Measurements from ENCODE around the gene RPL36AL. TPM values are rescaled to one million over a fixed set of nuclear protein-coding genes. Genes with fewer than 3 reads are reported as not detected.
"Not testable (repeated sequence)": the region's sequence is repeated elsewhere in the genome, so short reads cannot be mapped to it uniquely, and the experiment has no call there.

Gene RPL36AL
- total RNA-seq, 1 experiment from 2014 or later, result 165 TPM

GRCh38 chr14:49607583-49607982 lies 12.8 kb downstream of the RPL36AL start:
- no peak overlapping the region for H3K27ac ChIP-seq
- peaks cover 65% of the 10 kb centered on the region for H3K36me3 ChIP-seq
- H3K4me1 ChIP-seq (replicated peaks), result no peaks in the 10 kb centered on the region
- no peak for DNase-seq (ENCODE audit: low read depth in 1 of 2, low spot score in 2 of 2)
- H3K4me3 ChIP-seq, result no peak overlapping the region
- no peaks in the 10 kb centered on the region for H3K9me3 ChIP-seq (replicated peaks)
- H3K27me3 ChIP-seq (replicated peaks), result no peaks in the 10 kb centered on the region

- DNase-seq (ENCODE audit: low read depth in 1 of 2, low spot score in 2 of 2), result peak; percentile 86 to 94
- peak within 1 kb of the TSS; percentile 79 for H3K4me3 ChIP-seq
- no peaks in the 10 kb centered on the region for H3K4me1 ChIP-seq (replicated peaks)
Observed at GRCh38 chr14:49598485-49599300, 21.7 kb downstream of the RPL36AL start, which contains the start of gene LRR1. LRR1 (plus strand) TSS chr14:49598940; CDS start chr14:49599021, 81 bp downstream.

GRCh38 chr14:49598189-49598484 lies 22.3 kb downstream of the RPL36AL start:
- Histone ChIP-seq H3K9me3 (replicated peaks) (no peaks in the 10 kb centered on the region), H3K36me3 (peaks cover 31% of the 10 kb centered on the region), H3K27me3 (replicated peaks) (no peaks in the 10 kb centered on the region), H3K27ac (peak overlapping the region; percentile 92), H3K4me1 (replicated peaks) (peaks cover 3% of the 10 kb centered on the region; the same call in 1 of the 2 replicates), H3K4me3 (peak overlapping the region; percentile 79)
- no peak for DNase-seq (ENCODE audit: low read depth in 1 of 2, low spot score in 2 of 2)

More at GRCh38 chr14:49598485-49599300, 21.7 kb downstream of the RPL36AL start, which contains the start of gene LRR1:
- Histone ChIP-seq H3K9me3 (replicated peaks) (no peaks in the 10 kb centered on the region), H3K36me3 (peaks cover 34% of the 10 kb centered on the region), H3K27ac (peak within 1 kb of the TSS; percentile 92), H3K27me3 (replicated peaks) (no peaks in the 10 kb centered on the region)

- Histone ChIP-seq H3K9me3 (replicated peaks) (no peaks in the 10 kb centered on the region), H3K4me3 (no peak overlapping the region), H3K27me3 (replicated peaks) (no peaks in the 10 kb centered on the region), H3K27ac (no peak overlapping the region), H3K36me3 (peaks cover 12% of the 10 kb centered on the region), H3K4me1 (replicated peaks) (peaks cover 8% of the 10 kb centered on the region)
- no peak for DNase-seq (ENCODE audit: low read depth in 1 of 2, low spot score in 2 of 2)
Observed at GRCh38 chr14:49594347-49595091, 25.9 kb downstream of the RPL36AL start.

GRCh38 chr14:49593016-49593415 lies 27.4 kb downstream of the RPL36AL start:
- DNase-seq (ENCODE audit: low read depth in 1 of 2, low spot score in 2 of 2), result peak in 1 of 2 experiments; percentile 35
- no peak overlapping the region for H3K27ac ChIP-seq
- H3K9me3 ChIP-seq (replicated peaks), result no peaks in the 10 kb centered on the region
- H3K27me3 ChIP-seq (replicated peaks), result no peaks in the 10 kb centered on the region
- peaks cover 8% of the 10 kb centered on the region for H3K4me1 ChIP-seq (replicated peaks)
- H3K36me3 ChIP-seq, result no peaks in the 10 kb centered on the region
- no peak overlapping the region for H3K4me3 ChIP-seq

GRCh38 chr14:49589387-49589786 lies 31.0 kb downstream of the RPL36AL start:
- DNase-seq (ENCODE audit: low read depth in 1 of 2, low spot score in 2 of 2), result no peak
- H3K27me3 ChIP-seq (replicated peaks), result no peaks in the 10 kb centered on the region
- no peak overlapping the region for H3K4me3 ChIP-seq
- peaks cover 18% of the 10 kb centered on the region for H3K36me3 ChIP-seq
- H3K9me3 ChIP-seq (replicated peaks), result no peaks in the 10 kb centered on the region
- H3K4me1 ChIP-seq (replicated peaks), result peaks cover 9% of the 10 kb centered on the region
- no peak overlapping the region for H3K27ac ChIP-seq

GRCh38 chr14:49586673-49587460 lies 33.6 kb downstream of the RPL36AL start:
- Histone ChIP-seq H3K4me3 (peak overlapping the region; percentile 69), H3K27ac (peak overlapping the region; percentile 25), H3K4me1 (replicated peaks) (peaks cover 9% of the 10 kb centered on the region), H3K27me3 (replicated peaks) (no peaks in the 10 kb centered on the region), H3K9me3 (replicated peaks) (no peaks in the 10 kb centered on the region; the same call in 1 of the 2 replicates), H3K36me3 (peaks cover 43% of the 10 kb centered on the region)
- DNase-seq (ENCODE audit: low read depth in 1 of 2, low spot score in 2 of 2), result peak; percentile 60 to 86

- H3K4me1 ChIP-seq (replicated peaks), result peaks cover 9% of the 10 kb centered on the region
- peak; percentile 97 to 98 for DNase-seq (ENCODE audit: low read depth in 1 of 2, low spot score in 2 of 2)
- peaks cover 49% of the 10 kb centered on the region for H3K36me3 ChIP-seq
- peak within 1 kb of the TSS; percentile 74 for H3K27ac ChIP-seq
- no peaks in the 10 kb centered on the region; the same call in 1 of the 2 replicates for H3K9me3 ChIP-seq (replicated peaks)
- peak within 1 kb of the TSS; percentile 69 for H3K4me3 ChIP-seq
- no peaks in the 10 kb centered on the region for H3K27me3 ChIP-seq (replicated peaks)
Observed at GRCh38 chr14:49585803-49586672, 34.4 kb downstream of the RPL36AL start, which contains the start of gene RPS29. RPS29 (minus strand) TSS chr14:49586380; CDS start chr14:49586346, 34 bp downstream.

GRCh38 chr14:49584981-49585640 lies 35.3 kb downstream of the RPL36AL start:
- not testable (repeated sequence) for DNase-seq (ENCODE audit: low read depth in 1 of 2, low spot score in 2 of 2); H3K9me3 ChIP-seq (replicated peaks); H3K27me3 ChIP-seq (replicated peaks); H3K4me1 ChIP-seq (replicated peaks)
- Histone ChIP-seq H3K4me3 (peak overlapping the region; percentile 69), H3K36me3 (peaks cover 49% of the 10 kb centered on the region), H3K27ac (peak overlapping the region; percentile 74)

- Histone ChIP-seq H3K27ac (no peak overlapping the region), H3K4me3 (no peak overlapping the region), H3K4me1 (replicated peaks) (peaks cover 9% of the 10 kb centered on the region)
Observed at GRCh38 chr14:49584058-49584457, 36.4 kb downstream of the RPL36AL start.

GRCh38 chr14:49583629-49584028 lies 36.8 kb downstream of the RPL36AL start:
- no peak for DNase-seq (ENCODE audit: low read depth in 1 of 2, low spot score in 2 of 2)
- H3K4me1 ChIP-seq (replicated peaks), result peaks cover 9% of the 10 kb centered on the region
- H3K4me3 ChIP-seq, result no peak overlapping the region
- H3K27me3 ChIP-seq (replicated peaks), result no peaks in the 10 kb centered on the region
- peaks cover 49% of the 10 kb centered on the region for H3K36me3 ChIP-seq
- no peaks in the 10 kb centered on the region; the same call in 1 of the 2 replicates for H3K9me3 ChIP-seq (replicated peaks)
- H3K27ac ChIP-seq, result no peak overlapping the region

More at GRCh38 chr14:49584058-49584457, 36.4 kb downstream of the RPL36AL start:
- H3K9me3 ChIP-seq (replicated peaks), result no peaks in the 10 kb centered on the region; the same call in 1 of the 2 replicates
- H3K27me3 ChIP-seq (replicated peaks), result no peaks in the 10 kb centered on the region
- no peak for DNase-seq (ENCODE audit: low read depth in 1 of 2, low spot score in 2 of 2)
- H3K36me3 ChIP-seq, result peaks cover 49% of the 10 kb centered on the region

Measured in SJSA1 (cell line).